IPS-20b (cell line): ENCODE results near the gene ARHGEF16.

Source experiments
- H3K27ac ChIP-seq: one replicate; pipeline ENCODE4 v1.5.1; 2013; ENCODE audit warnings: low read length
- H3K27me3 ChIP-seq: 2 replicates; pipeline ENCODE4 v1.6.1; 2013; ENCODE audit warnings: mild to moderate bottlenecking, low read length, inconsistent platforms; ENCODE audit not compliant: insufficient read depth
- H3K36me3 ChIP-seq: 2 replicates; pipeline ENCODE4 v1.6.1; 2013; ENCODE audit warnings: low read depth, mild to moderate bottlenecking, inconsistent platforms, low read length, moderate library complexity; ENCODE audit not compliant: insufficient read depth
- H3K4me1 ChIP-seq: 2 replicates; pipeline ENCODE4 v1.6.1; 2013; ENCODE audit warnings: mild to moderate bottlenecking, control low read depth, inconsistent platforms, low read length, moderate library complexity; ENCODE audit not compliant: insufficient read depth
- H3K4me3 ChIP-seq: 2 replicates; pipeline ENCODE4 v1.5.1; 2013; ENCODE audit warnings: mild to moderate bottlenecking, low read length, inconsistent platforms
- H3K9ac ChIP-seq: 2 replicates; pipeline ENCODE4 v1.6.1; 2013; ENCODE audit warnings: low read depth, mild to moderate bottlenecking, inconsistent platforms, low read length, moderate library complexity
- H3K9me3 ChIP-seq: 2 replicates; pipeline ENCODE4 v1.6.1; 2013; ENCODE audit warnings: mild to moderate bottlenecking, low read depth, low read length, inconsistent platforms; ENCODE audit not compliant: insufficient read depth

ARHGEF16 gene

DNA sequence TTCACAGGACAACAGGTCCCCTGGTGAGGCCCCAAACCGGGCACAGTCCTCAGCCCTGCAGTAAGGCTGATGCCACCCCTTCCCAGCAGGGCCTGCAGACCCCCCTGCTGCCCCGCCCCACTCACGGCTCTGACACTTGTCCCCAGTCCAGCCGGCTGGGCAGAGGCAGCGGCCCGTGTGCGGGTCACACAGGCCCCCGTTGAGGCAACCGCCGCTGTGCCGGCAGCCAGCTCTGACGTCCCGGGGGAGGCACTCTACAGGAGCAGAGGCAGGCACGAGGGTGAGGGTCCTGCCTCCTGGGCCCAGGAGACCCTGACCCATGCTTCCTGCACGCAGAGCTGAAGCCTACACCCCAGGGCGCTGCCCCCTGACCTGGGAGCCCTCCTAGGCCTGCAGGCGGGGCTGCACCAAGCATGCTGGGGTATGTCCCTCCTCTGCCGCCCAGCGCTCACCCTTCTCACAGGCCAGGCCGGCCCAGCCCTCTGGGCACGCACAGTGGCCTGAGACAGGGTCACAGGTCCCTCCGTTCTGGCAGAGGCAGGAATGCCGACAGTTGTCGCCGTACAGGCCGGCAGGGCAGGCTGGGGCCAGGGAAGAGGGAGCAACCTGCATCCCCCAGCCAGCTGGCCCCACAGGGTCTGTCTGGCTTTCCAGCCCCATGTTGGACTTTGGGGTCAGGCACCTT is 43.9 kb downstream of the ARHGEF16 start:
- Histone ChIP-seq H3K27ac (no peak overlapping the region), H3K4me1 (no peaks in the 10 kb centered on the region), H3K9ac (no peak overlapping the region; the same call in 1 of the 2 replicates), H3K9me3 (no peaks in the 10 kb centered on the region), H3K4me3 (no peak overlapping the region), H3K27me3 (no peaks in the 10 kb centered on the region), H3K36me3 (no peaks in the 10 kb centered on the region)

GRCh38 chr1:3498986-3499385 is 44.5 kb downstream of the ARHGEF16 start:
- no peak overlapping the region for H3K9ac ChIP-seq
- no peaks in the 10 kb centered on the region for H3K9me3 ChIP-seq
- no peaks in the 10 kb centered on the region for H3K27me3 ChIP-seq
- no peaks in the 10 kb centered on the region for H3K36me3 ChIP-seq
- no peak overlapping the region for H3K27ac ChIP-seq
- no peaks in the 10 kb centered on the region for H3K4me1 ChIP-seq
- H3K4me3 ChIP-seq = no peak overlapping the region

- no peaks in the 10 kb centered on the region for H3K4me1 ChIP-seq
- H3K36me3 ChIP-seq = no peaks in the 10 kb centered on the region
- H3K9me3 ChIP-seq = no peaks in the 10 kb centered on the region
- no peak overlapping the region for H3K9ac ChIP-seq
- no peak overlapping the region for H3K27ac ChIP-seq
- no peak overlapping the region for H3K4me3 ChIP-seq
- no peaks in the 10 kb centered on the region for H3K27me3 ChIP-seq
Observed at GRCh38 chr1:3499611-3500010, 45.1 kb downstream of the ARHGEF16 start.

DNA sequence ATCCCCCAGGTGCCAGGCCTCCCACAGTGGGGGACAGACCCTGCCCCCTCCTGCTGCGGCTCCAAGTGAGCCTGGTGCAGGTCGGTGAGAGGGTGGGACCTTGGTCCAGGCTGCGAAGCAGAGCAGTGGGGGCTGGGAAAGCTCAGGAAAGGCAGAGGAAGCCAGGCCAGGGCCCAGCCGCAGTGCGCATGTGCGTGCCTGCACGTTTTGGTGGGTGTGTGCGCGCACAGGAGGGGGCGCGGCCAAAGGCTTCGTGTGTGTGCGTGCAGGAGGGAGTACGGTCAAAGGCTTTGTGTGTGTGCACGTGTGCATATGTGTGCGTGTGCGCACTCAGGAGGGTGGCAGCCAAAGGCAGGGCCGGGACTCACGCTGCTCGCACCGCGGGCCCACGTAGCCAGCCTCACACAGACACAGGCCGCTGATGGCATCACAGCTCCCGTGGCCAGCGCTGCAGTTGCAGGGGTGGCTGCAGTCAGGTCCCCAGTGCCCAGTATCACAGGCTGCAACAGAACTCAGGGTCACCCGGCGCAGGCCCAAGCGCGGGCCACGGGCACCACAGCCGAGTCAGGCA is 45.9 kb downstream of the ARHGEF16 start:
- Histone ChIP-seq H3K9ac (no peak overlapping the region), H3K4me1 (no peaks in the 10 kb centered on the region), H3K4me3 (no peak overlapping the region), H3K27ac (no peak overlapping the region), H3K36me3 (no peaks in the 10 kb centered on the region), H3K27me3 (no peaks in the 10 kb centered on the region), H3K9me3 (no peaks in the 10 kb centered on the region)

DNA sequence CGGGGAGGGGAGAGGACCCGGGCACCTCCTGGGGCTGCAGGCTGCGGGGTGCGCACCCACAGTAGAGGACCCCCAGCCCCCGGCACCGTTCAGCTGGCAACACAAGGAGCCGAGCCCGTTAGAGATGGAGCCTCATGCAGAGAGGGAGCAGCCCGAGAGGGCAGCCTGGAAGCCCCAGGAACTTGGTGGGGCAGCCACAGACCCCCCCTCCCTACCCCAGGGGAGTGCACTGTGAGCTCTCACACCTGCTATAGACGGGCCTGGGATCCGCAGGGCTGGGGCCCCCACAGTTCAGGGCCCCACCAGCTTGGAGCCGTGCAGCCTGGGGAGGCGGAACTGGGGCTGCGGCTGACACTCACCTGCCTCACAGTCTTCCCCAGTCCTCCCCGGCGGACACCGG is 47.0 kb downstream of the ARHGEF16 start:
- H3K4me1 ChIP-seq = no peaks in the 10 kb centered on the region
- no peak overlapping the region for H3K9ac ChIP-seq
- no peak overlapping the region for H3K27ac ChIP-seq
- no peaks in the 10 kb centered on the region for H3K9me3 ChIP-seq
- no peaks in the 10 kb centered on the region for H3K36me3 ChIP-seq
- H3K4me3 ChIP-seq = no peak overlapping the region
- no peaks in the 10 kb centered on the region for H3K27me3 ChIP-seq

DNA sequence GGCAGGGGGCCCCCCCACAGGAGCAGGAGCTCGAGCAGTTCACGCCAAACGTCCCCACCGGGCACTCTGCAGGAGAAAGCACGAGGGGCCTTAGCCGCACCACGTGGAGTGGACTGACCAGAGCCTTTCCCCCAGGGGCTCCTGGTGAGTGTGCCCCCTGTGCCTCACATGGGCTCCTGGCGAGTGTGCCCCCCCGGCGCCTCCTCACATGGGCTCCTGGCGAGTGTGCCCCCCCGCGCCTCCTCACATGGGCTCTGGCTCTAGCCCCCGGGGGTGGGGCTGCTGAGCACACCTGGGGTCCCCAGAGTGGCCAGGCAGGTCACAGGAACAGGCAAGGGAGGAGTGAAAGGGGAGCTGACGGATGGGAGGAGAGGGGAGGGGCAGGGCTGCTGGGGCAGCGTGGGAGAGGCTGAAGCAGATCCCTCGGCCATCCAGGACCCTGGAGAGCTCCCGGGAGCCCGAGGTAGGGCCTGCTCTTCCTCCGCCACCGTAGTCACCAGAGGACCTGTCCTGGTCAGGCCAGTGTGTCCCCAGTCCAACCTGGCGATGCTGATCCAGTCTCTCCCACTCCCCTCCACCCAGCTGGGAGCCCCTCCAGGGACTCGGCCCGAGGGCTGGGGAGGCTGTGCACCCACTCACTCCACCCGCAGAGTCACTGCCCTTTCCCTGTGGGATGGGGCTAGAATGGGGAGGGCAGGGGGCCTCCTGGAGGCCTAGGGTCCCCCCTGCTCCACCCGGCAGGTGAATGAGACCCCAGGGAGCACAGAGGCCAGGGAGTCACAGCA is 47.6 kb downstream of the ARHGEF16 start:
- Histone ChIP-seq H3K36me3 (no peaks in the 10 kb centered on the region), H3K27ac (no peak overlapping the region), H3K9ac (no peak overlapping the region), H3K9me3 (no peaks in the 10 kb centered on the region), H3K4me1 (no peaks in the 10 kb centered on the region), H3K27me3 (no peaks in the 10 kb centered on the region), H3K4me3 (no peak overlapping the region)

DNA sequence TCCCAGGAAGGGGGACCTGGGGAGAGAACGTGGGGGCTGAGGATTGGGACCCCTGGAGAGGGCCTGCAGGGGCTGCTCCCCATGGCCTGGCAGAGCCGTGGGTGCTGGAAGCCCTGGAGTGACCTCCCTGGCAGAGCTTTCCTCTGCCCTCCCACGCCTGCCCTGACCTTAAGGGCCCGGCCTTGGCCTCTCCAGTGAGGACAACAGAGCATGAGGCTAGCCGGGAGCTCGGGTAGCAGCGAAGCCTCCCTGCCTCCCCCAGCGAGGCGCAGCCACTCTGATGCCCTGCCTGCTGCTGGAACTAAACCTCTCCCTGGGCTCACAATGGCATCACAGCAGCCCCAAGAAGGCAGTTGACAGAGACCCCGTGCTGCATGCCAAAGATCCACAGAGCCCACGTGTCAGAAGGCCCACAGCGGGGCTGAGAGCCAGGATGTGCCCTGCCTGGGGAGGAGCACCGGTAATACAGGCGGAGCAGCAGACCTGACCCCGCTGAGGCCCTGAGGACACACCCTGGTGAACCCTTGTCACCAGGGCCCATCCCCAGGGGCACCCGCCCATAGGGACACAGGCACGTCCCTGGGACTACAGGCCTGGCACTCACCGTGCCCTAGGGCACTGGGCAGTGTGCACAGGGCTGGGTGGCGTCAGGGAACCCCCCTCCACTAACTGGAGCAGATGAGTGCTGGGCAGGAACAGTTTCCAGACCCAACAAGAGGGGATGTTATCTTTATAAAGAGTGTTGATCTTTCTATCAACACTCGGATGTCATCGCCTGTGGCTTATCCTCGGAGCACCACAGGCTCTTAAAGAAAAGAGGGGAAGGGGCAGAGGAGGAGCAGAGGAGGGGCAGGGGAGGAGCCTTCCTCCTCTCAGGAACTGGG is 48.4 kb downstream of the ARHGEF16 start:
- no peaks in the 10 kb centered on the region for H3K9me3 ChIP-seq
- no peaks in the 10 kb centered on the region for H3K27me3 ChIP-seq
- no peak overlapping the region for H3K4me3 ChIP-seq
- H3K9ac ChIP-seq = no peak overlapping the region
- no peak overlapping the region for H3K27ac ChIP-seq
- H3K36me3 ChIP-seq = no peaks in the 10 kb centered on the region
- no peaks in the 10 kb centered on the region for H3K4me1 ChIP-seq

DNA sequence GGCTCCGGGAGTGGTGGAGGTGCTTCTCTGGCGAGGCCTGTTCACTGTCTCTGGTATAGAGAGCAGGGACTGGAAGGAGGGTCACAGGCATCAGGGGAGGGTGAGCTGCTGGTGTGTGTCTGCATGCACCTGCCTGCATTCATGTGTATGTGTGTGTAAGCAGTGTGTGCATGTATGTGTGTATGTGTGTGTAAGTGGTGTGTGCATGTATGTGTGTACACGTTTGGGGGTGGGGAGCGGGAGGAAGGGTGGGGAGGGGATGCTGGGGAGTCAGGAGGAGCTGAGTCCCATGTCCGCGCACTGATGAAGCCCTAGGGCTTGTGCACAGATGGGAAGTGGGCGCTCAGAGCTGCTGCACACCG is 49.0 kb downstream of the ARHGEF16 start:
- no peak overlapping the region for H3K27ac ChIP-seq
- H3K9ac ChIP-seq = no peak overlapping the region
- no peaks in the 10 kb centered on the region for H3K36me3 ChIP-seq
- no peak overlapping the region for H3K4me3 ChIP-seq
- no peaks in the 10 kb centered on the region for H3K9me3 ChIP-seq
- no peaks in the 10 kb centered on the region for H3K4me1 ChIP-seq
- no peaks in the 10 kb centered on the region for H3K27me3 ChIP-seq

GRCh38 chr1:3504151-3504821 is 49.8 kb downstream of the ARHGEF16 start:
- H3K27ac ChIP-seq = no peak overlapping the region
- no peaks in the 10 kb centered on the region for H3K36me3 ChIP-seq
- no peak overlapping the region for H3K4me3 ChIP-seq
- H3K9me3 ChIP-seq = no peaks in the 10 kb centered on the region
- H3K9ac ChIP-seq = no peak overlapping the region
- H3K27me3 ChIP-seq = no peaks in the 10 kb centered on the region
- no peaks in the 10 kb centered on the region for H3K4me1 ChIP-seq

DNA sequence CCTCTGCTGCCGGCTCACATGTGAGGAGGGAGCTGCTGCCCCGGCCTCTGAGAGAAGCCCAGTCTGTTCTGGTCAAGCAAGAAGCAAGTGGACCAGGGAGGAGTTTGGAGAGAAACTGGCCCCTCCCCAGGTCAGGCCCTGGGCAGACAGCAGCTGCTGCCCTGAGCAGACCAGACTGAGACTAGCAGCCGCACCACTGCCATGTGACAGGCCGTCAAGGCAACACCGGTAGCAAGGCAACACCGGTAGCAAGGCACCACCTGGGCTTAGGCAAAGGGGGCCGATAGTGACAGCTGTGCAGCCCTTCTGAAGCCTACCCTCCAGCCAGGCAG is 50.3 kb downstream of the ARHGEF16 start:
- H3K36me3 ChIP-seq = no peaks in the 10 kb centered on the region
- H3K4me3 ChIP-seq = no peak overlapping the region
- H3K9ac ChIP-seq = no peak overlapping the region
- H3K27me3 ChIP-seq = no peaks in the 10 kb centered on the region
- no peaks in the 10 kb centered on the region for H3K9me3 ChIP-seq
- H3K27ac ChIP-seq = no peak overlapping the region
- H3K4me1 ChIP-seq = no peaks in the 10 kb centered on the region

GRCh38 chr1:3505161-3505560 is 50.7 kb downstream of the ARHGEF16 start:
- no peaks in the 10 kb centered on the region for H3K4me1 ChIP-seq
- H3K27me3 ChIP-seq = no peaks in the 10 kb centered on the region
- H3K36me3 ChIP-seq = no peaks in the 10 kb centered on the region
- no peak overlapping the region for H3K9ac ChIP-seq
- H3K4me3 ChIP-seq = no peak overlapping the region
- no peak overlapping the region for H3K27ac ChIP-seq
- no peaks in the 10 kb centered on the region for H3K9me3 ChIP-seq
